ENCODE results near the gene FDX2.
A peak's percentile ranks its signal among the peaks of the same experiment; 100 is the strongest.

The FDX2 gene

GRCh38 chr19:10332965-10333757 is 17.3 kb upstream of the FDX2 start, which contains the start of gene RAVER1:
TSS of gene RAVER1 (minus strand) at chr19:10333529. CDS start at chr19:10333507, 22 bp downstream.
- DNase-seq = peak; percentile 95

GRCh38 chr19:10332158-10332964 is 16.5 kb upstream of the FDX2 start:
- DNase-seq = no peak

- DNase-seq = no peak
These were observed 13.7 kb upstream of the FDX2 start for GRCh38 chr19:10329555-10329954.

GRCh38 chr19:10328558-10329429 is 13.0 kb upstream of the FDX2 start:
- DNase-seq = no peak

- no peak for DNase-seq
These were observed 12.0 kb upstream of the FDX2 start for GRCh38 chr19:10327793-10328192.

- DNase-seq = no peak
These were observed 9.9 kb upstream of the FDX2 start for GRCh38 chr19:10325732-10326131.

- DNase-seq = no peak
These were observed 6.3 kb upstream of the FDX2 start for GRCh38 chr19:10321874-10322835.

GRCh38 chr19:10321417-10321797 is 5.6 kb upstream of the FDX2 start:
- DNase-seq = no peak

GRCh38 chr19:10320602-10321416 is 5.0 kb upstream of the FDX2 start:
- no peak for DNase-seq

GRCh38 chr19:10318807-10319682 is 3.2 kb upstream of the FDX2 start:
- DNase-seq = no peak

GRCh38 chr19:10317857-10318462 is 2.1 kb upstream of the FDX2 start:
- DNase-seq = no peak

- no peak for DNase-seq
These were observed 1.4 kb upstream of the FDX2 start for GRCh38 chr19:10317045-10317856.

- DNase-seq = no peak
These were observed 622 bp upstream of the FDX2 start for GRCh38 chr19:10316229-10317044.

GRCh38 chr19:10309423-10309822 is 6.4 kb downstream of the FDX2 start, which contains the start of gene ZGLP1:
TSS of gene ZGLP1 (minus strand) at chr19:10309815.
- no peak for DNase-seq

- no peak for DNase-seq
These were observed 9.5 kb downstream of the FDX2 start for GRCh38 chr19:10306327-10306726.

- DNase-seq = no peak
These were observed 10.5 kb downstream of the FDX2 start for GRCh38 chr19:10305139-10305806.
